Measurements from ENCODE around the gene PASK. TPM values are rescaled to one million over a fixed set of nuclear protein-coding genes. Genes with fewer than 3 reads are reported as not detected.

The PASK gene
- total RNA-seq, 2 experiments from 2014 or later = 26.8 to 84.3 TPM

- H3K4me3 ChIP-seq (ENCODE audit: low read depth, low read length, poor library complexity, severe bottlenecking) = peak overlapping the region; percentile 94
- H4K20me1 ChIP-seq (ENCODE audit: insufficient read depth, low read length) = peaks cover 16% of the 10 kb centered on the region
- TF ChIP-seq, protein P1, sequence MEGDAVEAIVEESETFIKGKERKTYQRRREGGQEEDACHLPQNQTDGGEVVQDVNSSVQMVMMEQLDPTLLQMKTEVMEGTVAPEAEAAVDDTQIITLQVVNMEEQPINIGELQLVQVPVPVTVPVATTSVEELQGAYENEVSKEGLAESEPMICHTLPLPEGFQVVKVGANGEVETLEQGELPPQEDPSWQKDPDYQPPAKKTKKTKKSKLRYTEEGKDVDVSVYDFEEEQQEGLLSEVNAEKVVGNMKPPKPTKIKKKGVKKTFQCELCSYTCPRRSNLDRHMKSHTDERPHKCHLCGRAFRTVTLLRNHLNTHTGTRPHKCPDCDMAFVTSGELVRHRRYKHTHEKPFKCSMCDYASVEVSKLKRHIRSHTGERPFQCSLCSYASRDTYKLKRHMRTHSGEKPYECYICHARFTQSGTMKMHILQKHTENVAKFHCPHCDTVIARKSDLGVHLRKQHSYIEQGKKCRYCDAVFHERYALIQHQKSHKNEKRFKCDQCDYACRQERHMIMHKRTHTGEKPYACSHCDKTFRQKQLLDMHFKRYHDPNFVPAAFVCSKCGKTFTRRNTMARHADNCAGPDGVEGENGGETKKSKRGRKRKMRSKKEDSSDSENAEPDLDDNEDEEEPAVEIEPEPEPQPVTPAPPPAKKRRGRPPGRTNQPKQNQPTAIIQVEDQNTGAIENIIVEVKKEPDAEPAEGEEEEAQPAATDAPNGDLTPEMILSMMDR (conservative IDR thresholded peaks at IDR 0.05; ENCODE audit: low read length) = no peak
- no peak for TF ChIP-seq EZH2phosphoT487 (IDR thresholded peaks at IDR 0.05; ENCODE audit: borderline replicate concordance, low read depth, low read length)
- H3K79me2 ChIP-seq (ENCODE audit: insufficient read depth, low read depth, low read length) = peaks cover 40% of the 10 kb centered on the region; the same call in 1 of the 2 replicates
- no TSS peak for BruUV-seq (replicated peaks)
- DNase-seq (ENCODE audit: low spot score) = no peak
- peaks cover 37% of the 10 kb centered on the region for H3K4me1 ChIP-seq (ENCODE audit: insufficient read depth, low read length, poor library complexity, severe bottlenecking)
- no peaks in the 10 kb centered on the region for H3K9me2 ChIP-seq (ENCODE audit: insufficient read depth, low read length)
- H3K36me3 ChIP-seq (ENCODE audit: insufficient read depth, low read length) = peaks cover 12% of the 10 kb centered on the region
- peak overlapping the region; percentile 83 for H3K4me2 ChIP-seq (ENCODE audit: low read length)
- ChIA-PET POLR2A (interaction anchor here (1.0 kb wide), 1 partner anchor 48 kb away, joined by 4 read pairs; no protein-coding TSS in a partner anchor), CTCF (ENCODE audit: unreplicated experiment) (no interaction called here)
- intact Hi-C loops (cut with micrococcal nuclease; ENCODE audit: unreplicated experiment) = loop anchor here (10.0 kb wide), 1 partner anchor 735 kb away; no protein-coding TSS in a partner anchor
- peak overlapping the region; percentile 35 for H3K27ac ChIP-seq (ENCODE audit: low read depth, low read length, poor library complexity, severe bottlenecking)
- peak overlapping the region; percentile 86 for H2AFZ ChIP-seq (ENCODE audit: low read length)
- no peaks in the 10 kb centered on the region for H3K9me3 ChIP-seq (ENCODE audit: low read length)
Measured at GRCh38 chr2:241149675-241149924, 328 bp upstream of the PASK start.

DNA sequence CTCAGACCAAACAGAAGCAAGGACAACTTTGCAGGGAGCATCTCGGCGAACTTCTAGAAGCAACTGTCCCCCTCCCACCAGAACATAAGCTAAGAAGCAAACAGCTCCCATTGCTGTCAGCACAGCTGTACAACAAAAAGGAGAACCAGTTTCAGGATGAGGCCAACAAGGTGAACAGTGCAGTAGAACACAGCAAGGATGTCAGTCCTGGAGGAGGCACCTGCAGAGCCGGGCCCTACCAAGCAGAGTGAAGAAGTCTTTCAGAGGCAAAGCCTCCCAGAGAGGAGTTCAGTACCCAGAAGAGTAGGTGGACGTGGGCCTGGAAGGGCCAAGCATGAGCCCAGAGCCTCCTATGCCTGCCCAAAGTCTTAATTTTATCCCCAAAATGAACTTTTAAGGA is 1.0 kb downstream of the PASK start:
- H4K20me1 ChIP-seq (ENCODE audit: insufficient read depth, low read length) = peaks cover 16% of the 10 kb centered on the region
- H3K27ac ChIP-seq (ENCODE audit: low read depth, low read length, poor library complexity, severe bottlenecking) = no peak overlapping the region
- no peak overlapping the region for H2AFZ ChIP-seq (ENCODE audit: low read length)
- ChIA-PET POLR2A (no interaction called here), CTCF (ENCODE audit: unreplicated experiment) (no interaction called here)
- H3K4me3 ChIP-seq (ENCODE audit: low read depth, low read length, poor library complexity, severe bottlenecking) = peak overlapping the region; percentile 94
- no peaks in the 10 kb centered on the region for H3K9me2 ChIP-seq (ENCODE audit: insufficient read depth, low read length)
- peak overlapping the region; percentile 83 for H3K4me2 ChIP-seq (ENCODE audit: low read length)
- DNase-seq (ENCODE audit: low spot score) = peak; percentile 46
- TSS peak; percentile 61 for BruUV-seq (replicated peaks)
- no peaks in the 10 kb centered on the region for H3K9me3 ChIP-seq (ENCODE audit: low read length)
- intact Hi-C loops (cut with micrococcal nuclease; ENCODE audit: unreplicated experiment) = loop anchor here (10.0 kb wide), 1 partner anchor 737 kb away; no protein-coding TSS in a partner anchor
- H3K36me3 ChIP-seq (ENCODE audit: insufficient read depth, low read length) = peaks cover 16% of the 10 kb centered on the region
- H3K4me1 ChIP-seq (ENCODE audit: insufficient read depth, low read length, poor library complexity, severe bottlenecking) = peaks cover 37% of the 10 kb centered on the region
- H3K79me2 ChIP-seq (ENCODE audit: insufficient read depth, low read depth, low read length) = peaks cover 40% of the 10 kb centered on the region; the same call in 1 of the 2 replicates
- TF ChIP-seq, protein P1 (conservative IDR thresholded peaks at IDR 0.05; ENCODE audit: low read length) = no peak

DNA sequence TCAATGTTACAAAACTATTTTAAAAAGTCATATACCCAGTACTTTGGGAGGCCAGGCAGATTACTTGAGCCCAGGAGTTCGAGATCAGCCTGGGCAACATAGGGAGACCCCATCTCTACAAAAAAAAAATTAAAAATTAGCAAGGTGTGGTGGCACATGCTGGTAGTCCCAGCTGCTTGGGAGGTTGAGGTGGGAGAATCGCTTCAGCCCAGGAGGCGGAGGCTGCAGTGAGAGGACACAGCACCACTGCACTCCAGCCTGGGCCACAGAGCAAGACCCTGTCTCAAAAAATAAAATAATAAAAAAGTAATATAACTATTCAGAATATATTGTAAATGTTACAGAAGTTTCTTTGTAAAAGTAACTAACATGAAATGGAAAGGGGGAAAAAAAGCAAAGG is 1.9 kb downstream of the PASK start:
- ChIA-PET CTCF (ENCODE audit: unreplicated experiment) (no interaction called here), POLR2A (interaction anchor here (0.6 kb wide), 1 partner anchor 43 kb away, joined by 3 read pairs; no protein-coding TSS in a partner anchor)
- Histone ChIP-seq H3K36me3 (ENCODE audit: insufficient read depth, low read length) (peaks cover 17% of the 10 kb centered on the region; the same call in 1 of the 2 replicates), H3K4me3 (ENCODE audit: low read depth, low read length, poor library complexity, severe bottlenecking) (no peak overlapping the region), H3K79me2 (ENCODE audit: insufficient read depth, low read depth, low read length) (peaks cover 40% of the 10 kb centered on the region; the same call in 1 of the 2 replicates), H2AFZ (ENCODE audit: low read length) (no peak overlapping the region), H3K4me2 (ENCODE audit: low read length) (peak overlapping the region; percentile 52; the same call in 1 of the 2 replicates), H3K27ac (ENCODE audit: low read depth, low read length, poor library complexity, severe bottlenecking) (no peak overlapping the region), H3K9me2 (ENCODE audit: insufficient read depth, low read length) (no peaks in the 10 kb centered on the region), H3K9me3 (ENCODE audit: low read length) (no peaks in the 10 kb centered on the region), H3K4me1 (ENCODE audit: insufficient read depth, low read length, poor library complexity, severe bottlenecking) (peaks cover 37% of the 10 kb centered on the region), H4K20me1 (ENCODE audit: insufficient read depth, low read length) (peaks cover 16% of the 10 kb centered on the region)
- intact Hi-C loops (cut with micrococcal nuclease; ENCODE audit: unreplicated experiment) = loop anchor here (10.0 kb wide), 1 partner anchor 737 kb away; no protein-coding TSS in a partner anchor
- TF ChIP-seq, protein P1 (conservative IDR thresholded peaks at IDR 0.05; ENCODE audit: low read length) = no peak
- TF ChIP-seq EZH2phosphoT487 (IDR thresholded peaks at IDR 0.05; ENCODE audit: borderline replicate concordance, low read depth, low read length) = no peak
- BruUV-seq (replicated peaks) = no TSS peak
- DNase-seq (ENCODE audit: low spot score) = no peak
